OCI-LY3 (cell line): ENCODE results near the gene SRSF2.
A peak's percentile ranks its signal among the peaks of the same experiment; 100 is the strongest.
"Not testable (repeated sequence)": the region's sequence is repeated elsewhere in the genome, so short reads cannot be mapped to it uniquely, and the experiment has no call there.

Source experiments
- H2AFZ ChIP-seq: fragments of 200-600, 300-600 bp; shearing (Covaris generic); 2 replicates; pipeline ENCODE4 v1.6.0; 2014; ENCODE audit warnings: antibody characterized with exemption, low read depth, low read length
- H3K27ac ChIP-seq: fragments of 200-600, 300-600 bp; sonication (generic); 2 replicates; pipeline ENCODE4 v1.5.1; 2014; ENCODE audit warnings: mild to moderate bottlenecking, low read length, moderate library complexity, mixed read lengths
- H3K27me3 ChIP-seq: fragments of 200-600, 300-600 bp; sonication (generic); 2 replicates; pipeline ENCODE4 v1.6.1; 2014; ENCODE audit warnings: low read depth, low read length, mixed read lengths
- H3K36me3 ChIP-seq: fragments of 200-600, 300-600 bp; sonication (generic); replicated peaks from 2 replicates; pipeline ENCODE3; 2014; ENCODE audit warnings: low read depth, low read length, mixed read lengths
- H3K4me1 ChIP-seq: fragments of 300-600, 200-600 bp; sonication (generic); 2 replicates; pipeline ENCODE4 v1.6.1; 2014; ENCODE audit warnings: low read length, mixed read lengths
- H3K4me2 ChIP-seq: fragments of 200-600, 300-600 bp; sonication (generic); 2 replicates; pipeline ENCODE4 v1.6.1; 2014; ENCODE audit warnings: low read length, mixed read lengths
- H3K4me3 ChIP-seq: fragments of 300-600, 200-600 bp; sonication (generic); 2 replicates; pipeline ENCODE4 v1.5.1; 2014; ENCODE audit warnings: antibody characterized with exemption, mild to moderate bottlenecking, low read length, moderate library complexity
- H3K79me2 ChIP-seq: fragments of 300-600, 200-600 bp; shearing (Covaris generic); 2 replicates; pipeline ENCODE4 v1.6.1; 2014; ENCODE audit warnings: mild to moderate bottlenecking, low read length, mixed read lengths
- H3K9ac ChIP-seq: fragments of 300-600, 200-600 bp; shearing (Covaris generic); 2 replicates; pipeline ENCODE4 v1.6.0; 2014; ENCODE audit warnings: mild to moderate bottlenecking, low read length, moderate library complexity
- H3K9me3 ChIP-seq: fragments of 200-600, 300-600 bp; shearing (Covaris generic); 2 replicates; pipeline ENCODE4 v1.6.1; 2014; ENCODE audit warnings: low read length, mixed read lengths; ENCODE audit not compliant: insufficient read depth
- H4K20me1 ChIP-seq: fragments of 200-600, 300-600 bp; sonication (generic); 2 replicates; pipeline ENCODE4 v1.6.1; 2016; ENCODE audit warnings: low read length, mixed read lengths; ENCODE audit not compliant: insufficient read depth
- CTCF ChIP-seq: fragments of 200-600, 300-600 bp; sonication (generic); IDR thresholded peaks from 2 replicates; pipeline ENCODE4 v1.5.1; 2014; ENCODE audit warnings: antibody characterized with exemption, low read length, low read depth
- EZH2phosphoT487 ChIP-seq: fragments of 200-600 bp; shearing (Covaris generic); IDR thresholded peaks from 2 replicates; pipeline ENCODE4 v1.6.1; 2018; ENCODE audit warnings: antibody characterized with exemption, mixed run types, low read depth

The SRSF2 gene

GRCh38 chr17:76725580-76726230 is 11.4 kb downstream of the SRSF2 start:
- Histone ChIP-seq H3K79me2 (peaks cover 64% of the 10 kb centered on the region), H3K9ac (peak overlapping the region; percentile 86), H3K4me2 (peak overlapping the region; percentile 68), H3K27me3 (no peaks in the 10 kb centered on the region), H3K4me1 (peaks cover 8% of the 10 kb centered on the region), H3K36me3 (peaks cover 34% of the 10 kb centered on the region), H2AFZ (peak overlapping the region; percentile 40; the same call in 1 of the 2 replicates), H4K20me1 (0 out of 2 replicates have a peak, but pooled peaks cover 4% of the 10 kb centered on the region), H3K4me3 (peak overlapping the region; percentile 87), H3K27ac (peak overlapping the region; percentile 95), H3K9me3 (no peaks in the 10 kb centered on the region)
- TF ChIP-seq CTCF (no peak), EZH2phosphoT487 (no peak)

- TF ChIP-seq EZH2phosphoT487 (no peak), CTCF (no peak)
- H3K9ac ChIP-seq, result no peak overlapping the region
- H3K4me1 ChIP-seq, result peaks cover 8% of the 10 kb centered on the region
- peaks cover 44% of the 10 kb centered on the region for H3K36me3 ChIP-seq
- no peak overlapping the region for H3K4me2 ChIP-seq
- no peaks in the 10 kb centered on the region for H4K20me1 ChIP-seq
- H3K27ac ChIP-seq, result no peak overlapping the region
- peaks cover 46% of the 10 kb centered on the region for H3K79me2 ChIP-seq
- H3K27me3 ChIP-seq, result no peaks in the 10 kb centered on the region
- H3K9me3 ChIP-seq, result no peaks in the 10 kb centered on the region
- no peak overlapping the region for H3K4me3 ChIP-seq
- H2AFZ ChIP-seq, result no peak overlapping the region
Measured at GRCh38 chr17:76723812-76724211, 13.3 kb downstream of the SRSF2 start.

GRCh38 chr17:76722977-76723376 is 14.2 kb downstream of the SRSF2 start:
- H3K36me3 ChIP-seq, result peaks cover 52% of the 10 kb centered on the region
- H3K27ac ChIP-seq, H3K4me2 ChIP-seq, H4K20me1 ChIP-seq, H3K4me1 ChIP-seq, H3K9me3 ChIP-seq, H2AFZ ChIP-seq, H3K4me3 ChIP-seq, H3K27me3 ChIP-seq, H3K9ac ChIP-seq: not testable (repeated sequence)
- peaks cover 38% of the 10 kb centered on the region for H3K79me2 ChIP-seq

DNA sequence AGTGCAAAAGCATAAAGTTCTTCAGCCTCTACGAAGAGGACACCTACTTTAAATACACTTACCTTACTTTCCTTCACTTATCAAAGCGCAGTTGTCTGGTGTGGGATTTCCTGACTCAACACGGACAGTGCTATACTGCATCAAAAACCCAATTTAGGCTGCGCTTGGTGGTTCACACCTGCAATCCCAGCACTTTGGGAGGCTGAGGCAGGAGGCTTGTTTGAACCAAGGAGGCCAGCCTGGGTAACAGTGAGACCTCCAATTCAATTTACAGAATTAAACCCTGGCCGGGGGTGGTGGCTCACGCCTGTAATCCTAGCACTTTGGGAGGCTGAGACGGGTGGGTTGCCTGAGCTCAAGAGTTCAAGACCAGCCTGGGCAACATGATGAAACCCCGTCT is 14.9 kb downstream of the SRSF2 start:
- Histone ChIP-seq H3K9me3 (no peaks in the 10 kb centered on the region), H3K79me2 (peaks cover 31% of the 10 kb centered on the region), H2AFZ (no peak overlapping the region), H3K4me2 (no peak overlapping the region), H3K4me3 (no peak overlapping the region), H3K27ac (no peak overlapping the region), H3K9ac (no peak overlapping the region), H3K4me1 (peaks cover 8% of the 10 kb centered on the region), H4K20me1 (no peaks in the 10 kb centered on the region), H3K36me3 (peaks cover 54% of the 10 kb centered on the region), H3K27me3 (no peaks in the 10 kb centered on the region)
- TF ChIP-seq EZH2phosphoT487, result no peak
- no peak for TF ChIP-seq CTCF
